HFFc6 (cell line): Measurements from ENCODE around the gene CDH18. TPM values are rescaled to one million over a fixed set of nuclear protein-coding genes. Genes with fewer than 3 reads are reported as not detected.

Source experiments
- DNase-seq: peaks from one replicate; pipeline ENCODE4 v3.0.0-alpha.2; 2018
- H3K27ac Mint-ChIP-seq: 2 replicates; pipeline ENCODE4 v1.8.0; 2020; ENCODE audit warnings: mild to moderate bottlenecking, mixed read lengths
- H3K27me3 Mint-ChIP-seq: 2 replicates; pipeline ENCODE4 v1.8.0; 2021; ENCODE audit warnings: mild to moderate bottlenecking, moderate library complexity, mixed read lengths; ENCODE audit not compliant: insufficient read depth
- H3K36me3 Mint-ChIP-seq: 2 replicates; pipeline ENCODE4 v1.8.0; 2021; ENCODE audit warnings: low read depth, mixed read lengths
- H3K4me1 Mint-ChIP-seq: 2 replicates; pipeline ENCODE4 v1.8.0; 2020; ENCODE audit warnings: low read depth, mixed read lengths
- H3K4me3 Mint-ChIP-seq: 2 replicates; pipeline ENCODE4 v1.8.0; 2020; ENCODE audit warnings: mild to moderate bottlenecking, moderate library complexity, mixed read lengths
- H3K9me3 Mint-ChIP-seq: 2 replicates; pipeline ENCODE4 v1.8.0; 2020; ENCODE audit warnings: mild to moderate bottlenecking, mixed read lengths
- total RNA-seq, 6 experiments: library from RNA; stranded (reverse); fragmentation: NEBNext Ultra II Directional; extraction: Animal tissue kit (Norgen Biotek cat#: 25700); gene quantifications; 2 replicates in 1 of 6; 3 replicates in 5 of 6; pipeline ENCODE4 v1.2.3, GENCODE V29; 2021
- TF ChIP-seq, protein P1 (sequence below): fragments of 200-600 bp; sonication (generic); IDR thresholded peaks from 2 replicates; pipeline ENCODE4 v1.5.0; 2021; ENCODE audit warnings: antibody characterized with exemption, mild to moderate bottlenecking

Gene CDH18
- total RNA-seq, 6 experiments from 2014 or later: 0.38 to 0.72 (median 0.58) TPM; not detected in 1

DNA sequence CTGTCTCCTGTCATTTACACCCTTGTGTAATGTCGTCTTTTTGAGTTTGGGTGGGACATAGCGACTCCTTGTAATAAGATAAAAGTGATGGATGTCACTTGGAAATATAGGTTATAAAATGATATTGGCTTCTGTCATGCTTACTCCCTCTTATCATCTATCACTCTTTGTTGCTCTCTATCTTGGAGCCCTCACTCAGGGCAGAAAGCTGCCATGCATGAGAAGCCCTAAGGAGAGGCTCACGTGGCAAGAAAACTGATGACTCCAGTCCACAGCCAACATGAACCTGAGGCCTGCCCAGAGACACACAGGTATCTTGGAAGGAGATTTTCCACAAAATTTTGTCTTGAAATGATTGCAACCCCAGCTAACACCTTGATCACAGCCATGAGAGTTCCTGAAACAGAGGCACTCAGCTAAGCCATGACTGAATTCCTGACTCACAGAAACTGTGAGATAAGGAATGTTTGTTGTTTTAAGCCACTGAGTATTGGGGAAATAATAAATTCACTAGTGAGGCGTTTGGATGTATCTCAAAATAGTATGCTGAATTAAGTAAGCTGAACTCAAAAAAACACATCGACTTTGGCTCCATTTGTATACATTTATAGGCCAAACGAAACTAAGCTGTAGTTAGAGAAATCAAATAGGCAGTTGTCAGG lies 216.7 kb downstream of the CDH18 start:
- TF ChIP-seq, protein P1, sequence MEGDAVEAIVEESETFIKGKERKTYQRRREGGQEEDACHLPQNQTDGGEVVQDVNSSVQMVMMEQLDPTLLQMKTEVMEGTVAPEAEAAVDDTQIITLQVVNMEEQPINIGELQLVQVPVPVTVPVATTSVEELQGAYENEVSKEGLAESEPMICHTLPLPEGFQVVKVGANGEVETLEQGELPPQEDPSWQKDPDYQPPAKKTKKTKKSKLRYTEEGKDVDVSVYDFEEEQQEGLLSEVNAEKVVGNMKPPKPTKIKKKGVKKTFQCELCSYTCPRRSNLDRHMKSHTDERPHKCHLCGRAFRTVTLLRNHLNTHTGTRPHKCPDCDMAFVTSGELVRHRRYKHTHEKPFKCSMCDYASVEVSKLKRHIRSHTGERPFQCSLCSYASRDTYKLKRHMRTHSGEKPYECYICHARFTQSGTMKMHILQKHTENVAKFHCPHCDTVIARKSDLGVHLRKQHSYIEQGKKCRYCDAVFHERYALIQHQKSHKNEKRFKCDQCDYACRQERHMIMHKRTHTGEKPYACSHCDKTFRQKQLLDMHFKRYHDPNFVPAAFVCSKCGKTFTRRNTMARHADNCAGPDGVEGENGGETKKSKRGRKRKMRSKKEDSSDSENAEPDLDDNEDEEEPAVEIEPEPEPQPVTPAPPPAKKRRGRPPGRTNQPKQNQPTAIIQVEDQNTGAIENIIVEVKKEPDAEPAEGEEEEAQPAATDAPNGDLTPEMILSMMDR: no peak
- no peak overlapping the region for H3K4me3 Mint-ChIP-seq
- no peak for DNase-seq
- H3K27ac Mint-ChIP-seq: no peak overlapping the region
- no peaks in the 10 kb centered on the region for H3K9me3 Mint-ChIP-seq
- H3K36me3 Mint-ChIP-seq: no peaks in the 10 kb centered on the region
- H3K4me1 Mint-ChIP-seq: peaks cover 5% of the 10 kb centered on the region; the same call in 1 of the 2 replicates
- H3K27me3 Mint-ChIP-seq: no peaks in the 10 kb centered on the region

DNA sequence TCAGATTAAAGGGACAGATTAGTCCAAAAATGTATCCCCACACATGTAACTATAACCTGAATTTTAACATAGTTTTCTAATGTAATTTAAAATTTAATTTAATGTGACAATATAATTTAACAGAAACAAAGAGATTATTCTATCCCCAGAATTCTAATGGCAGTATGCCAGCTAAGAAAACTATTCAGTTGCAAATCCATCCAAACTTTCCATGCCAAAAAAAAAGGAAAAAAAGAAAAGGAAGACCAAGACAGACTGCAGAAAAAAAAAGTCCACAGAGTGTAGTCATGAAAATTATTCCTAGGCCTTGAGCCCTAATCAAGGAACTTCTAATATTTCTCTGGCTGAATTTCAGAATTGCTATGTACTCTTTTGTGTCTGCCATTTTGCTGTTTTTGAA lies 217.6 kb downstream of the CDH18 start:
- H3K27me3 Mint-ChIP-seq: no peaks in the 10 kb centered on the region
- no peaks in the 10 kb centered on the region for H3K36me3 Mint-ChIP-seq
- no peak for DNase-seq
- H3K4me1 Mint-ChIP-seq: peaks cover 5% of the 10 kb centered on the region; the same call in 1 of the 2 replicates
- no peak overlapping the region for H3K27ac Mint-ChIP-seq
- no peak overlapping the region for H3K4me3 Mint-ChIP-seq
- no peaks in the 10 kb centered on the region for H3K9me3 Mint-ChIP-seq
- TF ChIP-seq, protein P1: no peak

GRCh38 chr5:19767987-19768386 lies 220.0 kb downstream of the CDH18 start:
- Mint-ChIP-seq H3K9me3 (no peaks in the 10 kb centered on the region), H3K27ac (no peak overlapping the region), H3K4me3 (no peak overlapping the region), H3K36me3 (no peaks in the 10 kb centered on the region), H3K27me3 (no peaks in the 10 kb centered on the region), H3K4me1 (peaks cover 5% of the 10 kb centered on the region; the same call in 1 of the 2 replicates)
- DNase-seq: no peak
- TF ChIP-seq, protein P1: no peak

GRCh38 chr5:19753579-19753978 lies 234.4 kb downstream of the CDH18 start:
- H3K4me1 Mint-ChIP-seq: no peaks in the 10 kb centered on the region
- no peaks in the 10 kb centered on the region for H3K36me3 Mint-ChIP-seq
- TF ChIP-seq, protein P1: no peak
- DNase-seq: no peak
- H3K9me3 Mint-ChIP-seq: peaks cover 3% of the 10 kb centered on the region
- H3K27ac Mint-ChIP-seq: no peak overlapping the region
- H3K27me3 Mint-ChIP-seq: no peaks in the 10 kb centered on the region
- H3K4me3 Mint-ChIP-seq: no peak overlapping the region

DNA sequence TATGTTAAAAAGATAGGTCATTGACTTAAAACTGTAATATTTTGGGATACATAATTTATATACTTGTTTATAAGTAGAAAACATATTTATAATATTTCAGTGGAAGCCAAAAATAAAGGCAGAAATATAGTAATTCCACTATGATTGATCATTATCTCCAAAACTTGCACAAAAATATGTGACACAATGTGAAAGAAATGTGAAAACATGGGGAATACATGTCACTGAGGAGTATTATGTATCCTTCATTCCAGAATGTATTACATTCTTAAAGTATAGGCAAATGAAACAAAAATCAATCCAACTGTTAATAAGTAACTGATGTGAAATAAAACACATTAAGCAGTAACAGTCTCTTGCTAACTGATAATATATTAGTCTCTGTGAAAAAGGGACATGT lies 236.7 kb downstream of the CDH18 start:
- Mint-ChIP-seq H3K4me1 (no peaks in the 10 kb centered on the region), H3K27me3 (no peaks in the 10 kb centered on the region), H3K4me3 (no peak overlapping the region), H3K9me3 (no peaks in the 10 kb centered on the region; the same call in 1 of the 2 replicates), H3K36me3 (no peaks in the 10 kb centered on the region), H3K27ac (no peak overlapping the region)
- DNase-seq: no peak
- TF ChIP-seq, protein P1: no peak
